ENCODE data around the gene UNC13A. TPM values are rescaled to one million over a fixed set of nuclear protein-coding genes. Genes with fewer than 3 reads are reported as not detected.

Gene UNC13A
- total and polyA plus RNA-seq, 2 of the 13 experiments (the other 11 are each of a cell fraction or from before 2014, with no cell fraction given) = 0.11 to 0.45 TPM

DNA sequence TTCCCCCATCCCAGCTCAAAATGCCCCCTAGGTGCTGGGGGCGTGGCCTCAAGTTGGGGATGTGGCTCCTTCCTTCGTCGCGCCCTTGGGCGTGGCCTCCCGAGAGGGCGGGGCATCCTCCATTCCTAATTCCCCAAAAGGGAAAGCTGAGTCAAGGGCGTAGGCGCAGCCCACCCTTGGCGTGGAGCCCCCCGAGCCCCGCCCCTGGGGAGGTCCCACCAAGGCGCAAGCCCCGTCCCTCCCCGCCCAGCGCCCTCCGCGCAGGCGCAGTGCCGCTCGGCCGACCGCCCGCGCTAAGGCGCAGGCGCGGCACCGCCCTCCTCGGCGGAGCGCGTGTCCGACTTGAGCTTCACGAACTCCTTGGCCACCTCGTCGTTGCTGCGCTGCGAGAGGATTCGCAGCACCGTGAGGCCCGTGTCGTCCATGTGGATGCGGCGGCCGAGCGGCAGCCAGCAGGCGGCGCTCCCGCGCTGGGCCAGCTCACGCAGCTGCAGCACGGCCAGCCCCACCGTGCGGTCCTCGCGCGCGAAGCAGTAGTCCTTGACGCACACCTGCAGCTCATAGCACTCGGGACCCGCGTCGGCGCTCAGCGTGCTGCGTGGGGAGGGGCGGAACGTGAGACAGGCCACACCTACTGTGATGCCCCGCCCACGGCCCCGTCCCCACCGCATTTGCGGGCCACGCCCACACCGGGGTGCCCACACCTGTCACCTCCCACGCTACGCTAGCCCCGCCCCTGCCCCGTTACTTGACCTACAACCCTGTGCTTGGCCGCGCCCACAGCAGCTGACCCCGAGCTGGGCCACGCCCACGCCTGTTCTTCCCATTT, 82.2 kb downstream of the UNC13A start (continued):
- peak; percentile 99 for TF ChIP-seq ZNF468 (CRISPR knock-in tag; IDR thresholded peaks at IDR 0.05)
- no peak for TF ChIP-seq ADNP (CRISPR knock-in tag; IDR thresholded peaks at IDR 0.05)
- no peak; the same call in 1 of the 2 replicates for TF ChIP-seq POGZ (CRISPR knock-in tag; IDR thresholded peaks at IDR 0.05)
- peak; percentile 99 for TF ChIP-seq SAFB2 (CRISPR knock-in tag; IDR thresholded peaks at IDR 0.05; ENCODE audit: borderline replicate concordance, low read depth)
- peak; percentile 94 for TF ChIP-seq GMEB1 (CRISPR knock-in tag; IDR thresholded peaks at IDR 0.05; ENCODE audit: borderline replicate concordance)
- TF ChIP-seq KLF15 (CRISPR knock-in tag; IDR thresholded peaks at IDR 0.05; ENCODE audit: borderline replicate concordance) = peak; percentile 97
- TF ChIP-seq, protein P1, sequence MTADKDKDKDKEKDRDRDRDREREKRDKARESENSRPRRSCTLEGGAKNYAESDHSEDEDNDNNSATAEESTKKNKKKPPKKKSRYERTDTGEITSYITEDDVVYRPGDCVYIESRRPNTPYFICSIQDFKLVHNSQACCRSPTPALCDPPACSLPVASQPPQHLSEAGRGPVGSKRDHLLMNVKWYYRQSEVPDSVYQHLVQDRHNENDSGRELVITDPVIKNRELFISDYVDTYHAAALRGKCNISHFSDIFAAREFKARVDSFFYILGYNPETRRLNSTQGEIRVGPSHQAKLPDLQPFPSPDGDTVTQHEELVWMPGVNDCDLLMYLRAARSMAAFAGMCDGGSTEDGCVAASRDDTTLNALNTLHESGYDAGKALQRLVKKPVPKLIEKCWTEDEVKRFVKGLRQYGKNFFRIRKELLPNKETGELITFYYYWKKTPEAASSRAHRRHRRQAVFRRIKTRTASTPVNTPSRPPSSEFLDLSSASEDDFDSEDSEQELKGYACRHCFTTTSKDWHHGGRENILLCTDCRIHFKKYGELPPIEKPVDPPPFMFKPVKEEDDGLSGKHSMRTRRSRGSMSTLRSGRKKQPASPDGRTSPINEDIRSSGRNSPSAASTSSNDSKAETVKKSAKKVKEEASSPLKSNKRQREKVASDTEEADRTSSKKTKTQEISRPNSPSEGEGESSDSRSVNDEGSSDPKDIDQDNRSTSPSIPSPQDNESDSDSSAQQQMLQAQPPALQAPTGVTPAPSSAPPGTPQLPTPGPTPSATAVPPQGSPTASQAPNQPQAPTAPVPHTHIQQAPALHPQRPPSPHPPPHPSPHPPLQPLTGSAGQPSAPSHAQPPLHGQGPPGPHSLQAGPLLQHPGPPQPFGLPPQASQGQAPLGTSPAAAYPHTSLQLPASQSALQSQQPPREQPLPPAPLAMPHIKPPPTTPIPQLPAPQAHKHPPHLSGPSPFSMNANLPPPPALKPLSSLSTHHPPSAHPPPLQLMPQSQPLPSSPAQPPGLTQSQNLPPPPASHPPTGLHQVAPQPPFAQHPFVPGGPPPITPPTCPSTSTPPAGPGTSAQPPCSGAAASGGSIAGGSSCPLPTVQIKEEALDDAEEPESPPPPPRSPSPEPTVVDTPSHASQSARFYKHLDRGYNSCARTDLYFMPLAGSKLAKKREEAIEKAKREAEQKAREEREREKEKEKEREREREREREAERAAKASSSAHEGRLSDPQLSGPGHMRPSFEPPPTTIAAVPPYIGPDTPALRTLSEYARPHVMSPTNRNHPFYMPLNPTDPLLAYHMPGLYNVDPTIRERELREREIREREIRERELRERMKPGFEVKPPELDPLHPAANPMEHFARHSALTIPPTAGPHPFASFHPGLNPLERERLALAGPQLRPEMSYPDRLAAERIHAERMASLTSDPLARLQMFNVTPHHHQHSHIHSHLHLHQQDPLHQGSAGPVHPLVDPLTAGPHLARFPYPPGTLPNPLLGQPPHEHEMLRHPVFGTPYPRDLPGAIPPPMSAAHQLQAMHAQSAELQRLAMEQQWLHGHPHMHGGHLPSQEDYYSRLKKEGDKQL (CRISPR knock-in tag; IDR thresholded peaks at IDR 0.05; ENCODE audit: low read depth) = peak; percentile 53; the same call in 1 of the 2 replicates
- TF ChIP-seq, protein P2, sequence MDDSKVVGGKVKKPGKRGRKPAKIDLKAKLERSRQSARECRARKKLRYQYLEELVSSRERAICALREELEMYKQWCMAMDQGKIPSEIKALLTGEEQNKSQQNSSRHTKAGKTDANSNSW (CRISPR knock-in tag; IDR thresholded peaks at IDR 0.05; ENCODE audit: borderline replicate concordance) = peak; percentile 99
- peak; percentile 93 for TF ChIP-seq ATF2 (CRISPR knock-in tag; IDR thresholded peaks at IDR 0.05)
- peak; percentile 75; the same call in 1 of the 2 replicates for TF ChIP-seq ZNF775 (CRISPR knock-in tag; IDR thresholded peaks at IDR 0.05; ENCODE audit: borderline replicate concordance)
- TF ChIP-seq CHCHD3 (CRISPR knock-in tag; IDR thresholded peaks at IDR 0.05) = no peak; the same call in none of the 2 replicates
- TF ChIP-seq XBP1 (CRISPR knock-in tag; IDR thresholded peaks at IDR 0.05) = peak; percentile 79; the same call in 1 of the 2 replicates
- no peak for TF ChIP-seq NBN (conservative IDR thresholded peaks at IDR 0.05)
- TF ChIP-seq GPBP1L1 (CRISPR knock-in tag; IDR thresholded peaks at IDR 0.05) = no peak
- TF ChIP-seq ZBTB20 (CRISPR knock-in tag; IDR thresholded peaks at IDR 0.05; ENCODE audit: borderline replicate concordance, low read depth) = no peak; the same call in none of the 2 replicates
- 0 out of 2 replicates have a peak, but pooled peaks have one; percentile 86 for TF ChIP-seq ZNF333 (CRISPR knock-in tag; IDR thresholded peaks at IDR 0.05; ENCODE audit: borderline replicate concordance)
- peak; percentile 88 for TF ChIP-seq FOXO1 (CRISPR knock-in tag; IDR thresholded peaks at IDR 0.05)

All from HepG2 (cell line).